Breast epithelium (tissue), 3 donors: Measurements from ENCODE around the gene ARHGAP15.

Source experiments
- POLR2A ChIP-seq: fragments of 450-650 bp; IDR thresholded peaks from one replicate; pipeline ENCODE4 v1.6.1; 2016; ENCODE audit warnings: antibody characterized with exemption, mild to moderate bottlenecking, moderate library complexity
- POLR2AphosphoS5 ChIP-seq, 3 donors: sonication (generic); formaldehyde crosslinking; IDR thresholded peaks; one replicate each; pipeline ENCODE4 v1.6.1; 2017; ENCODE audit warnings: antibody characterized with exemption in 3 of 3
- TF ChIP-seq, protein P1 (sequence below), 3 donors: fragments of 450-650 bp; IDR thresholded peaks; one replicate each; pipeline ENCODE4 v1.5.1; 2016 to 2017; ENCODE audit warnings: antibody characterized with exemption in 3 of 3, mild to moderate bottlenecking in 3 of 3, moderate library complexity in 3 of 3

DNA sequence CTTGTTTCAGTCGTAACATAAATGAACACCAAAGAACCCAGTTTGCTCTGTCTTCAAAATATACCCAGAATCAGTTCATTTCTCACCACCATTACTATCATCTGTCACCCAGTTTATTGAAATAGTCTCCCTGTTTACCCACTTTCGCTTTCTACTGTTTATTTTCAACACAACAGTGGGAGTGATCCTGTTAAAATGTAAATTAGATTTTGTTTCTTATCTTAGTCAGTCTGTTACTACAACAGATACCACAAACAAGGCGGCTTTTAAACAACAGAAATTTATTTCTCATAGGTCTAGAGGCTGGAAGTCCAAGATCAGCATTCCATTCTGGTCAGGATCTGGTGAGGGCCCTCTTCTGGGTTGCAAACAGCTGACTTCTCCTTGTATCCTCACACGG lies 74.8 kb downstream of the ARHGAP15 start:
- no peak for TF ChIP-seq POLR2A
- no peak for TF ChIP-seq POLR2AphosphoS5 (IDR thresholded peaks at IDR 0.05)
- TF ChIP-seq, protein P1, sequence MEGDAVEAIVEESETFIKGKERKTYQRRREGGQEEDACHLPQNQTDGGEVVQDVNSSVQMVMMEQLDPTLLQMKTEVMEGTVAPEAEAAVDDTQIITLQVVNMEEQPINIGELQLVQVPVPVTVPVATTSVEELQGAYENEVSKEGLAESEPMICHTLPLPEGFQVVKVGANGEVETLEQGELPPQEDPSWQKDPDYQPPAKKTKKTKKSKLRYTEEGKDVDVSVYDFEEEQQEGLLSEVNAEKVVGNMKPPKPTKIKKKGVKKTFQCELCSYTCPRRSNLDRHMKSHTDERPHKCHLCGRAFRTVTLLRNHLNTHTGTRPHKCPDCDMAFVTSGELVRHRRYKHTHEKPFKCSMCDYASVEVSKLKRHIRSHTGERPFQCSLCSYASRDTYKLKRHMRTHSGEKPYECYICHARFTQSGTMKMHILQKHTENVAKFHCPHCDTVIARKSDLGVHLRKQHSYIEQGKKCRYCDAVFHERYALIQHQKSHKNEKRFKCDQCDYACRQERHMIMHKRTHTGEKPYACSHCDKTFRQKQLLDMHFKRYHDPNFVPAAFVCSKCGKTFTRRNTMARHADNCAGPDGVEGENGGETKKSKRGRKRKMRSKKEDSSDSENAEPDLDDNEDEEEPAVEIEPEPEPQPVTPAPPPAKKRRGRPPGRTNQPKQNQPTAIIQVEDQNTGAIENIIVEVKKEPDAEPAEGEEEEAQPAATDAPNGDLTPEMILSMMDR (IDR thresholded peaks at IDR 0.05): no peak
